Smooth muscle cell of bladder (primary cell): Measurements from ENCODE around the gene SLC6A6. TPM values are rescaled to one million over a fixed set of nuclear protein-coding genes. Genes with fewer than 3 reads are reported as not detected.

Experiments
- total RNA-seq: library from RNA; depleted of rRNA; stranded (reverse); fragments of >200 nt; gene quantifications from 2 replicates; pipeline ENCODE4 v1.2.3, GENCODE V29; 2014

Gene SLC6A6
- 3.1 and 3.5 TPM in 2 replicates for total RNA-seq

DNA sequence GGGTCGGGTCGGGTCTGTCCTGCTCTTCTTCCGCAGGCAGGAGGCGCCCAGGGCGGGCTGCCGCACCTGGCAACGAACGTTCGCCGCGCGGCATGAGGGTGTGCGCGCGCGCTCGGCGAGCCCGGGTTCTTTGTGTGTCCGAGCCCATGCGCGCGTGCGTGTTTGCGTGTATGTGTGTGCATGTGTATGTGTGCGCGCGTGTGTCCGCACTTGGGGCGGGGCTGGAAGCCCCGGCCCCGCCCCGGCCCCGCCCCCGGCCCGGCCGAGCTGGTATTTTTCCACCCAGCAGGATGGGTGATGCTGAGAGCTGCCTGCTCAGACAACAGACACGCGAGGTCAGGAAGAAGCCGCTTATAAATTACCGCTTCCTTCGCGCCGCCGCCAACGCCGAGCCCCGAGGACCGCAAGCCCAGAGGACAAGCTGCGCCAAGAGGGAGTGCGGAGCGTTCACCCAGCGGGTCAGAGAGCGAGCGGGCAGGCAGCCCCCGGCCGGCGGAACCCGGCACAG, at the start of gene SLC6A6:
TSS of gene SLC6A6 (plus strand) at position 303 of the 508 bp plus-strand sequence. CDS start 41,029 bp downstream, outside the sequence.

Other genes with a start within 250 kb of the SLC6A6 start
- 51.5 and 59.4 TPM in 2 replicates for gene XPC, start 224.0 kb upstream of the SLC6A6 start, total RNA-seq
- 7.1 and 7.3 TPM in 2 replicates for gene LSM3, start 223.8 kb upstream of the SLC6A6 start, total RNA-seq
- 0.55 and 0.71 TPM in 2 replicates for gene GRIP2, start 137.7 kb downstream of the SLC6A6 start, total RNA-seq
- gene CCDC174, start 249.2 kb downstream of the SLC6A6 start, total RNA-seq, result 8.1 and 8.4 TPM in 2 replicates